K562 treated with DMSO at 1 percent for 4 hours (cell line): ENCODE measurements around the gene GNB1L. TPM values are rescaled to one million over a fixed set of nuclear protein-coding genes. Genes with fewer than 3 reads are reported as not detected.

ENCODE experiments used
- total RNA-seq: library from RNA; unstranded; fragments of 300-600 nt; gene quantifications from 2 replicates; pipeline ENCODE4 v1.2.3, GENCODE V29; 2022; ENCODE audit not compliant: insufficient read depth

The GNB1L gene
- 59.7 and 63.9 TPM in 2 replicates for total RNA-seq

GRCh38 chr22:19854778-19855503, at the start of gene GNB1L, which contains the start of gene RTL10:
Gene GNB1L, minus strand, starts transcription at chr22:19854874. Its CDS starts 33,519 bp downstream, at chr22:19821355.
Gene RTL10, minus strand, starts transcription at chr22:19854874. Its CDS starts 2,613 bp downstream, at chr22:19852261.

GRCh38 chr22:19760058-19760950, 94.4 kb downstream of the GNB1L start, which contains the start of gene TBX1:
Gene TBX1, plus strand, starts transcription at chr22:19760778. Its CDS starts 66 bp downstream, at chr22:19760844.

Other genes with a start within 250 kb of the GNB1L start
- gene SEPTIN5, start 140.4 kb downstream of the GNB1L start, total RNA-seq: 38.3 and 50.1 TPM in 2 replicates
- 43.8 and 50.9 TPM in 2 replicates for gene GP1BB, start 131.3 kb downstream of the GNB1L start, total RNA-seq
- gene TBX1, start 94.1 kb downstream of the GNB1L start, total RNA-seq: 13.7 and 22.8 TPM in 2 replicates
- 51.2 and 54.5 TPM in 2 replicates for gene RTL10, start within 50 bp of the GNB1L start, total RNA-seq
- gene COMT, start 86.9 kb upstream of the GNB1L start, total RNA-seq: 831 and 834 TPM in 2 replicates
- 97.7 and 112 TPM in 2 replicates for gene TXNRD2, start 86.9 kb upstream of the GNB1L start, total RNA-seq
- gene ARVCF, start 161.9 kb upstream of the GNB1L start, total RNA-seq: 44.8 and 45.2 TPM in 2 replicates
- 72.3 and 75.4 TPM in 2 replicates for gene TANGO2, start 166.2 kb upstream of the GNB1L start, total RNA-seq
- gene DGCR8, start 225.4 kb upstream of the GNB1L start, total RNA-seq: 35.6 and 46.6 TPM in 2 replicates